Common myeloid progenitor, CD34-positive (primary cell): ENCODE measurements around the gene SPA17.

ENCODE experiments used
- CTCF ChIA-PET: fragments of 350-600 bp; sonication (Branson Sonifier 250); formaldehyde crosslinking; loops from one replicate; lab custom pipeline; 2021; ENCODE audit warnings: antibody characterized with exemption; lab: Charles Lee
- POLR2A ChIA-PET: fragments of 350-600 bp; sonication (Branson Sonifier 250); formaldehyde crosslinking; loops from one replicate; lab custom pipeline; 2021; ENCODE audit warnings: antibody characterized with exemption; lab: Charles Lee
- DNase-seq, 3 donors: peaks; one replicate each; pipeline versions ENCODE4 v3.0.0 to v3.0.0-alpha.2; 2013
- H3K27ac ChIP-seq, 2 experiments: 1 replicate in 1 of 2; 2 replicates in 1 of 2; pipeline ENCODE4 v1.7.0; 2013; ENCODE audit warnings: inconsistent platforms in 2 of 2, low read length in 2 of 2, mild to moderate bottlenecking in 2 of 2, low read depth in 1 of 2, moderate library complexity in 1 of 2; ENCODE audit not compliant: severe bottlenecking in 2 of 2, insufficient read depth in 1 of 2, poor library complexity in 1 of 2
- H3K27me3 ChIP-seq, 5 experiments: replicated peaks in 2 of 5; 1 replicate in 3 of 5; 2 replicates in 2 of 5; pipeline versions ENCODE4 v1.6.1 to v1.7.0; 2013; ENCODE audit warnings: low read length in 4 of 5, mild to moderate bottlenecking in 2 of 5, moderate library complexity in 2 of 5, inconsistent platforms in 1 of 5; ENCODE audit not compliant: insufficient read depth in 5 of 5, control insufficient read depth in 4 of 5
- H3K36me3 ChIP-seq, 4 experiments: 1 replicate in 2 of 4; 2 replicates in 2 of 4; pipeline versions ENCODE4 v1.6.1 to v1.7.0; 2013; ENCODE audit warnings: low read length in 3 of 4, control low read depth in 1 of 4, mild to moderate bottlenecking in 1 of 4; ENCODE audit not compliant: control insufficient read depth in 4 of 4, insufficient read depth in 4 of 4
- H3K4me1 ChIP-seq, 4 experiments: 1 replicate in 3 of 4; 2 replicates in 1 of 4; pipeline versions ENCODE4 v1.6.1 to v1.7.1; 2013; ENCODE audit warnings: low read length in 3 of 4, mild to moderate bottlenecking in 3 of 4, control low read depth in 1 of 4, inconsistent platforms in 1 of 4, moderate library complexity in 1 of 4; ENCODE audit not compliant: control insufficient read depth in 4 of 4, insufficient read depth in 4 of 4; ENCODE audit errors: control extremely low read depth in 1 of 4
- H3K4me3 ChIP-seq, 7 experiments: 1 replicate in 4 of 7; 2 replicates in 3 of 7; pipeline versions ENCODE4 v1.5.1 to v1.7.0; 2013; ENCODE audit warnings: mild to moderate bottlenecking in 7 of 7, low read length in 6 of 7, moderate library complexity in 6 of 7, inconsistent platforms in 2 of 7, low read depth in 2 of 7, control low read depth in 1 of 7; ENCODE audit not compliant: insufficient read depth in 4 of 7, control insufficient read depth in 1 of 7; ENCODE audit errors: extremely low read depth in 1 of 7
- H3K9me3 ChIP-seq, 5 experiments: 1 replicate in 4 of 5; 2 replicates in 1 of 5; pipeline versions ENCODE4 v1.6.1 to v1.7.1; 2013; ENCODE audit warnings: low read length in 4 of 5, mild to moderate bottlenecking in 2 of 5, inconsistent platforms in 1 of 5, low read depth in 1 of 5, moderate library complexity in 1 of 5; ENCODE audit not compliant: control insufficient read depth in 4 of 5, insufficient read depth in 2 of 5; ENCODE audit errors: control extremely low read depth in 1 of 5
- WGBS: methylation state at CpG from one replicate; pipeline ENCODE4 v1.1.5; 2013; ENCODE audit not compliant: insufficient coverage; 5-methylcytosine and 5-hydroxymethylcytosine counted together

The SPA17 gene

GRCh38 chr11:124644426-124645280, 29.1 kb upstream of the SPA17 start:
- ChIA-PET CTCF (interaction anchor here (0.6 to 6.9 kb wide), 29 partner anchors 11 to 264 kb away, joined by 3 to 64 read pairs (median 4); partner anchors contain the start of genes MSANTD2, NRGN, ROBO3 and SIAE), POLR2A (interaction anchor here (0.6 to 0.7 kb wide), 2 partner anchors 12 to 443 kb away, joined by 3 read pairs; no protein-coding TSS in a partner anchor)
- no peaks in the 10 kb centered on the region for H3K27me3 ChIP-seq
- peaks cover 0 to 29% (median 13%) of the 10 kb centered on the region in 4 experiments for H3K4me1 ChIP-seq
- whole genome bisulfite sequencing = 38% methylated on average over 11 of the region's 16 CpGs
- H3K27ac ChIP-seq = no peak overlapping the region
- peak; percentile 60 to 69 (median 61) for DNase-seq
- no peaks in the 10 kb centered on the region for H3K9me3 ChIP-seq
- peak overlapping the region in 2 of 7 experiments; percentile 4 to 48 for H3K4me3 ChIP-seq
- H3K36me3 ChIP-seq = peaks cover 6 to 17% (median 10%) of the 10 kb centered on the region in 4 experiments

DNA sequence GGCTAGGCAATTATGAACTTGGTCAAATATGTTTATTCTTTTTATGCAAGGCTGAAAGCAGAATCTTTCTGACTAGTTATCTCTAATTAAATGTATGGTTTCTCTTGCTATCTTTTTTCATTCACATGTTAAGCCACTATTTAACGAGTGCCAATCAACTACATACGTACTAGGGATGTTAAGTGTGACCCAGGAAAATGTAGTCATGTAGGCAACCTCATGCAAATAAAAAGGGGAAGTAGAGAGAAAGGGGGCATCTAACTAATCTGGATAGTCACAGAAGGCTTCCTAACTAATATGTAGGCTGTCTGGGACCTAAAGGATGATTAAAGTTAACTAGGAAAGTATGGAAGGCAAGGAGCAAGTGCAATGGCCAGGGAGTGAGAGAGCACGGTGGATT, 27.6 kb upstream of the SPA17 start:
- CTCF ChIA-PET = interaction anchor here (0.9 to 6.9 kb wide), 5 partner anchors 8 to 192 kb away, joined by 3 to 64 read pairs (median 5); no protein-coding TSS in a partner anchor
- peaks cover 0 to 29% (median 13%) of the 10 kb centered on the region in 4 experiments for H3K4me1 ChIP-seq
- H3K9me3 ChIP-seq = no peaks in the 10 kb centered on the region
- peak in 2 of 3 donors; percentile 58 to 72 for DNase-seq
- H3K36me3 ChIP-seq = peaks cover 0 to 18% (median 9%) of the 10 kb centered on the region in 4 experiments
- H3K4me3 ChIP-seq = no peak overlapping the region
- POLR2A ChIA-PET = no interaction called here
- no peak overlapping the region for H3K27ac ChIP-seq
- H3K27me3 ChIP-seq = no peaks in the 10 kb centered on the region
- WGBS = 75% methylated on average over 2 of the region's 3 CpGs

DNA sequence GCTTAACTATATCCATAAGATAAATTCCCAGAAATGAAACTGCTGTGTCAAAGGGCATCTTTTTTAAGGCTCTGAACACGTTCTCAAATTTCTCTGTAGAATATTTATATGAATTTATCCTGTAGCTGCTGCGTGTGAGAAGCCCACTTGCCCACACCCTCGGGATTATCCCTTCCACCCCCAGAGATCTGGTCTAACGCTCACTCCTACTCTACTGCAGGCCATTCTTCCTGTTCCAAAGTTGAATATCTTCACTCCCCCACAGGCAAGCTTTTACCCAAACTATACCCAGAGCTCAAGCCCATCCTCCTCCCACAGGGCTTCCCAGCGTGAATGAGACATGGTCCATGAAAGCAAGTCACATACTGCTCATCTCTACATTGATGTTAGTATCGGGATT, 25.1 kb upstream of the SPA17 start:
- Histone ChIP-seq H3K36me3 (peaks cover 0 to 37% (median 13%) of the 10 kb centered on the region in 4 experiments), H3K27me3 (no peaks in the 10 kb centered on the region), H3K27ac (no peak overlapping the region), H3K9me3 (no peaks in the 10 kb centered on the region), H3K4me1 (peaks cover 0 to 15% (median 8%) of the 10 kb centered on the region in 4 experiments), H3K4me3 (no peak overlapping the region)
- DNase-seq = no peak
- CTCF ChIA-PET = interaction anchor here (0.9 to 1.7 kb wide), 4 partner anchors 21 to 219 kb away, joined by 3 to 5 read pairs (median 4); no protein-coding TSS in a partner anchor
- POLR2A ChIA-PET = no interaction called here
- WGBS = 100% methylated on average over 4 of the region's 6 CpGs

- WGBS = 98% methylated on average over 12 of the region's 16 CpGs
- Histone ChIP-seq H3K27ac (no peak overlapping the region), H3K4me1 (no peaks in the 10 kb centered on the region), H3K36me3 (peaks cover 0 to 29% (median 9%) of the 10 kb centered on the region in 4 experiments), H3K9me3 (no peaks in the 10 kb centered on the region), H3K4me3 (no peak overlapping the region), H3K27me3 (no peaks in the 10 kb centered on the region)
- ChIA-PET CTCF (interaction anchor here (1.0 to 2.4 kb wide), 2 partner anchors 13 to 95 kb away, joined by 3 to 8 read pairs; partner anchors contain the start of gene VSIG2), POLR2A (interaction anchor here (0.5 kb wide), 1 partner anchor 13 kb away, joined by 3 read pairs; no protein-coding TSS in a partner anchor)
- DNase-seq = no peak
Observed at GRCh38 chr11:124656774-124657630, 16.7 kb upstream of the SPA17 start.

GRCh38 chr11:124657904-124658303, 15.8 kb upstream of the SPA17 start:
- no peak for DNase-seq
- H3K36me3 ChIP-seq = peaks cover 0 to 22% (median 7%) of the 10 kb centered on the region in 4 experiments
- 100% methylated on average over 1 of the region's 5 CpGs for WGBS
- H3K27ac ChIP-seq = no peak overlapping the region
- no peaks in the 10 kb centered on the region for H3K4me1 ChIP-seq
- no peaks in the 10 kb centered on the region for H3K9me3 ChIP-seq
- H3K4me3 ChIP-seq = no peak overlapping the region
- POLR2A ChIA-PET = no interaction called here
- CTCF ChIA-PET = no interaction called here
- H3K27me3 ChIP-seq = no peaks in the 10 kb centered on the region

DNA sequence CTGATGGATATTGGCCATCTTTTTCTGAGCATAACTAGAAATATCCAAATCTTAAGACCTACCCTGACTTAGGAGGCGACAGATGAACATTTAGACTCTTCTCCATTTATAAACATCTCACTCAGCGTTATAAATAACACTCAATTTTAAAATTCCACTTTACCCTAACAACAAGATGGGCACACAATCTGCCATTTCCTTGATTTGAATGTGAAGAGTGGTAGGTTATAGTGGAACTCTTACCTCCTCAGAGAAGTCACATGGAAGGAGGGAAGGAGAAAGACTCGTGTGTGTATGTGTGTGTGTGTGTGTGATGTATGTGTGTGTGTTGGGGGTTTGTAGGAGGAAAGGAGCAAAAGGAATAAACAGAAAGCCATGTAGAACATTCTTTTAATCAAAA, 15.2 kb upstream of the SPA17 start:
- 100% methylated on average over 1 of the region's 3 CpGs for WGBS
- no peak overlapping the region for H3K4me3 ChIP-seq
- no peaks in the 10 kb centered on the region for H3K4me1 ChIP-seq
- ChIA-PET POLR2A (no interaction called here), CTCF (interaction anchor here (1.0 kb wide), 1 partner anchor 18 kb away, joined by 3 read pairs; no protein-coding TSS in a partner anchor)
- no peaks in the 10 kb centered on the region for H3K9me3 ChIP-seq
- H3K36me3 ChIP-seq = peaks cover 0 to 16% (median 5%) of the 10 kb centered on the region in 4 experiments
- no peak for DNase-seq
- no peaks in the 10 kb centered on the region for H3K27me3 ChIP-seq
- H3K27ac ChIP-seq = no peak overlapping the region
